OCI-M1 (cell line): ENCODE data around the gene FHIT.

Experiments
- DNase-seq: peaks from one replicate; lab custom pipeline; 2025; lab: John Stamatoyannopoulos, UW

The FHIT gene

GRCh38 chr3:60622349-60622748 lies 628.9 kb downstream of the FHIT start:
- DNase-seq, result no peak

GRCh38 chr3:60617188-60617587 lies 634.1 kb downstream of the FHIT start:
- no peak for DNase-seq

GRCh38 chr3:60613769-60614303 lies 637.4 kb downstream of the FHIT start:
- no peak for DNase-seq

GRCh38 chr3:60610441-60611112 lies 640.7 kb downstream of the FHIT start:
- no peak for DNase-seq

- no peak for DNase-seq
Measured at GRCh38 chr3:60609446-60609845, 641.8 kb downstream of the FHIT start.

GRCh38 chr3:60603860-60604259 lies 647.4 kb downstream of the FHIT start:
- no peak for DNase-seq

- DNase-seq, result no peak
Measured at GRCh38 chr3:60600848-60601247, 650.4 kb downstream of the FHIT start.

- DNase-seq, result no peak
Measured at GRCh38 chr3:60599586-60599985, 651.7 kb downstream of the FHIT start.

GRCh38 chr3:60598671-60599070 lies 652.6 kb downstream of the FHIT start:
- no peak for DNase-seq

GRCh38 chr3:60594025-60594424 lies 657.2 kb downstream of the FHIT start:
- DNase-seq, result no peak

- no peak for DNase-seq
Measured at GRCh38 chr3:60591267-60591666, 660.0 kb downstream of the FHIT start.

GRCh38 chr3:60588806-60589205 lies 662.4 kb downstream of the FHIT start:
- no peak for DNase-seq

GRCh38 chr3:60585918-60586317 lies 665.3 kb downstream of the FHIT start:
- no peak for DNase-seq

- DNase-seq, result no peak
Measured at GRCh38 chr3:60584250-60584649, 667.0 kb downstream of the FHIT start.

- DNase-seq, result peak; percentile 20
Measured at GRCh38 chr3:60582288-60582687, 669.0 kb downstream of the FHIT start.

GRCh38 chr3:60580809-60581208 lies 670.4 kb downstream of the FHIT start:
- no peak for DNase-seq

- DNase-seq, result no peak
Measured at GRCh38 chr3:60579734-60580133, 671.5 kb downstream of the FHIT start.

GRCh38 chr3:60578936-60579335 lies 672.3 kb downstream of the FHIT start:
- no peak for DNase-seq

- no peak for DNase-seq
Measured at GRCh38 chr3:60577601-60578000, 673.7 kb downstream of the FHIT start.

- DNase-seq, result no peak
Measured at GRCh38 chr3:60575718-60576272, 675.5 kb downstream of the FHIT start.

- no peak for DNase-seq
Measured at GRCh38 chr3:60574046-60574769, 677.0 kb downstream of the FHIT start.

GRCh38 chr3:60573494-60573893 lies 677.8 kb downstream of the FHIT start:
- DNase-seq, result no peak

GRCh38 chr3:60571511-60571910 lies 679.7 kb downstream of the FHIT start:
- no peak for DNase-seq
